Endodermal cell (in vitro differentiated cells): ENCODE data around the gene RPL35. TPM values are rescaled to one million over a fixed set of nuclear protein-coding genes. Genes with fewer than 3 reads are reported as not detected.

Experiments used
- DNase-seq: peaks from one replicate; pipeline ENCODE4 v3.0.0-alpha.2; 2017
- H3K27ac ChIP-seq: 2 replicates; pipeline ENCODE4 v1.5.1; 2013; ENCODE audit warnings: mild to moderate bottlenecking, low read depth, low read length, moderate library complexity
- H3K27me3 ChIP-seq: 2 replicates; pipeline ENCODE4 v1.6.1; 2013; ENCODE audit warnings: mild to moderate bottlenecking, low read length, moderate library complexity; ENCODE audit not compliant: insufficient read depth, control insufficient read depth, poor library complexity, severe bottlenecking
- H3K36me3 ChIP-seq: 2 replicates; pipeline ENCODE4 v1.7.0; 2013; ENCODE audit warnings: mild to moderate bottlenecking, low read length, moderate library complexity; ENCODE audit not compliant: control insufficient read depth, insufficient read depth
- H3K4me1 ChIP-seq: one replicate; pipeline ENCODE4 v1.7.0; 2013; ENCODE audit warnings: low read length; ENCODE audit not compliant: control insufficient read depth, insufficient read depth
- H3K4me3 ChIP-seq: 2 replicates; pipeline ENCODE4 v1.5.1; 2013; ENCODE audit warnings: mild to moderate bottlenecking, low read length, moderate library complexity
- H3K9ac ChIP-seq: 2 replicates; pipeline ENCODE4 v1.6.1; 2013; ENCODE audit warnings: mild to moderate bottlenecking, low read length, moderate library complexity; ENCODE audit not compliant: poor library complexity, severe bottlenecking; ENCODE audit errors: extremely low read depth
- H3K9me3 ChIP-seq: 2 replicates; pipeline ENCODE4 v1.6.1; 2013; ENCODE audit warnings: mild to moderate bottlenecking, low read length, moderate library complexity; ENCODE audit not compliant: control insufficient read depth
- H3K27ac Mint-ChIP-seq: 2 replicates; pipeline ENCODE4 v1.8.0; 2020; ENCODE audit warnings: mixed read lengths
- H3K27me3 Mint-ChIP-seq: 2 replicates; pipeline ENCODE4 v1.8.0; 2021; ENCODE audit warnings: mild to moderate bottlenecking, mixed read lengths; ENCODE audit not compliant: insufficient read depth
- H3K36me3 Mint-ChIP-seq: 2 replicates; pipeline ENCODE4 v1.8.0; 2020; ENCODE audit warnings: low read depth, mixed read lengths
- H3K4me1 Mint-ChIP-seq: 2 replicates; pipeline ENCODE4 v1.8.0; 2020; ENCODE audit warnings: mixed read lengths
- H3K4me3 Mint-ChIP-seq: 2 replicates; pipeline ENCODE4 v1.8.0; 2020; ENCODE audit warnings: mild to moderate bottlenecking, moderate library complexity, mixed read lengths
- H3K9me3 Mint-ChIP-seq: 2 replicates; pipeline ENCODE4 v1.8.0; 2020; ENCODE audit warnings: mild to moderate bottlenecking, mixed read lengths
- CTCF ChIP-seq: fragments of 200-600 bp; sonication (generic); conservative IDR thresholded peaks from 2 replicates; pipeline ENCODE4 v1.5.0; 2021; ENCODE audit warnings: antibody characterized with exemption, mild to moderate bottlenecking
- WGBS, 2 experiments: methylation state at CpG; one replicate each; pipeline versions ENCODE4 v1.1.5 to v1.1.7; 2013; ENCODE audit warnings: missing lambda C conversion rate in 2 of 2, mixed read lengths in 1 of 2; ENCODE audit not compliant: insufficient coverage in 1 of 2, insufficient read length in 1 of 2; 5-methylcytosine and 5-hydroxymethylcytosine counted together
- total RNA-seq, 2 donors: library from RNA; stranded (reverse); fragmentation: NEBNext Ultra II Directional in 1 of 2; extraction: Animal tissue kit (Norgen Biotek cat#: 25700) in 1 of 2; gene quantifications; 2 replicates in 1 of 2; 3 replicates in 1 of 2; pipeline ENCODE4 v1.2.1, GENCODE V29; 2021

RPL35 gene
- total RNA-seq, 2 donors from 2014 or later, result 1,507 to 1,578 TPM

DNA sequence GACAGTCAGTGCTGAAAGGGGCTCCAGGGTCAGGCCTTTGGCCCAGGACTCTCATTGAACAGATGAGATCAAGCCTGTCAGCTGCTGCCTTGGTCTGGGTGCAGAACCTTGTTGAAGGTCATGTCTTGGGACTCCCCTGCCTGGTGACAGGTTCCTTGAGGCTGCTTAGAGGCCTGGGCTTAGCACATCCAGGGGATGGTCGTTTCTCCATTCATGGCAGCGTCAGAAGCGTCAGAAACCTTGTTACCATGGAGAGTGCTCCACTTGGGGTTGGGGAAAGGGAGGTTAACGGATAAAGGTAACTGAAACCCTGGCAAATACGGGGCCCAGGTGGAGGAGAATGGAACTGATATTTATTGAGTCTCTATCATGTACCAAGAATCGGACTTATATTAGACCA, 9.0 kb upstream of the RPL35 start:
- Histone ChIP-seq H3K36me3 (peaks cover 44% of the 10 kb centered on the region), H3K9me3 (no peaks in the 10 kb centered on the region), H3K4me3 (peak overlapping the region; percentile 86), H3K27ac (no peak overlapping the region), H3K9ac (peak overlapping the region; percentile 96), H3K27me3 (no peaks in the 10 kb centered on the region), H3K4me1 (peaks cover 8% of the 10 kb centered on the region)
- Mint-ChIP-seq H3K9me3 (no peaks in the 10 kb centered on the region), H3K27me3 (no peaks in the 10 kb centered on the region), H3K36me3 (peaks cover 36% of the 10 kb centered on the region), H3K27ac (peak overlapping the region; percentile 90), H3K4me1 (peaks cover 35% of the 10 kb centered on the region), H3K4me3 (peak overlapping the region; percentile 92)
- 82 to 89% methylated on average over 6 of the region's 6 CpGs for WGBS, 2 experiments
- no peak for TF ChIP-seq CTCF
- DNase-seq, result no peak

DNA sequence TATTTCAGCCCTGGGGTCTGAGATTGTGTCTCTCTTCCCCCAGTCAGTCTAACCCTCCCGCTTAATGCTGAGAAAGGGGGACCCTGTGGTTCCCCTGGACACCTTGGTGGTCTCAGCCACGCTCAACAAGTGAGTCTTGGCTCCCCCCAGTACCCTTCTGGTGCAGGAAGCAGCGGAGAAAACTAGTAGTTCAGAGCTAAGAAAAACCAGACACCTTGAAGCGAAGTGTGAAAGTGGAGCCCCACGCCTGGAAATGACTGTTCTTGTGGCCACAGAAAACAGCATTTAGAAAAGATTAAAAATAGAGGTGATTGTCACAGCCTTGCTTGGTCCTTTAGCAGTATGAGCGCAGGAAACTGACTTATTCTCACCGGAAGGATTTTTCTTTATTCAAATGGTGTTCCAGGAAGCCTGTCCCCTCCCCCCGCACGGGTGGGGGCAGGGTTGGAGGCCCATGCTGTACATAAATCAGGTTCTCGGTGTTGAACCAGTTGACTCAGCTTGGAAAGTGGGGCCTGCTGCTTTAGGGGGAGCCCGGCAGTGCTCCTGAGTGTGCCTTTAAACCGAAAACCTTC, 8.3 kb upstream of the RPL35 start:
- Mint-ChIP-seq H3K36me3 (peaks cover 32% of the 10 kb centered on the region), H3K9me3 (no peaks in the 10 kb centered on the region), H3K4me1 (peaks cover 35% of the 10 kb centered on the region), H3K27ac (peak overlapping the region; percentile 90), H3K27me3 (no peaks in the 10 kb centered on the region), H3K4me3 (peak overlapping the region; percentile 92)
- no peak for DNase-seq
- peaks cover 38% of the 10 kb centered on the region for H3K36me3 ChIP-seq
- no peak overlapping the region for H3K27ac ChIP-seq
- no peak for TF ChIP-seq CTCF
- peak overlapping the region; percentile 96 for H3K9ac ChIP-seq
- peaks cover 8% of the 10 kb centered on the region for H3K4me1 ChIP-seq
- 20 to 22% methylated on average over 10 to 12 of the region's 12 CpGs for WGBS, 2 experiments
- peak overlapping the region; percentile 86 for H3K4me3 ChIP-seq
- H3K9me3 ChIP-seq, result no peaks in the 10 kb centered on the region
- H3K27me3 ChIP-seq, result no peaks in the 10 kb centered on the region

GRCh38 chr9:124869466-124869985, 7.8 kb upstream of the RPL35 start:
- Histone ChIP-seq H3K4me1 (peaks cover 8% of the 10 kb centered on the region), H3K9me3 (no peaks in the 10 kb centered on the region), H3K27ac (peak overlapping the region; percentile 24), H3K36me3 (peaks cover 32% of the 10 kb centered on the region), H3K27me3 (no peaks in the 10 kb centered on the region), H3K4me3 (peak overlapping the region; percentile 86), H3K9ac (peak overlapping the region; percentile 96)
- DNase-seq, result peak; percentile 63
- H3K9me3 Mint-ChIP-seq, result no peaks in the 10 kb centered on the region
- peak overlapping the region; percentile 92 for H3K4me3 Mint-ChIP-seq
- no peak for TF ChIP-seq CTCF
- H3K36me3 Mint-ChIP-seq, result peaks cover 26% of the 10 kb centered on the region
- peak overlapping the region; percentile 90 for H3K27ac Mint-ChIP-seq
- H3K27me3 Mint-ChIP-seq, result no peaks in the 10 kb centered on the region
- peaks cover 35% of the 10 kb centered on the region for H3K4me1 Mint-ChIP-seq
- 0 to 1% methylated on average over 7 to 40 of the region's 41 CpGs for WGBS, 2 experiments
